HuH-7 (cell line): Measurements from ENCODE around the gene PRAMEF6.
"Not testable (repeated sequence)": the region's sequence is repeated elsewhere in the genome, so short reads cannot be mapped to it uniquely, and the experiment has no call there.

Experiments used
- DNase-seq: peaks from one replicate; pipeline ENCODE4 v3.0.0; 2011; ENCODE audit warnings: low spot score

Gene PRAMEF6

DNA sequence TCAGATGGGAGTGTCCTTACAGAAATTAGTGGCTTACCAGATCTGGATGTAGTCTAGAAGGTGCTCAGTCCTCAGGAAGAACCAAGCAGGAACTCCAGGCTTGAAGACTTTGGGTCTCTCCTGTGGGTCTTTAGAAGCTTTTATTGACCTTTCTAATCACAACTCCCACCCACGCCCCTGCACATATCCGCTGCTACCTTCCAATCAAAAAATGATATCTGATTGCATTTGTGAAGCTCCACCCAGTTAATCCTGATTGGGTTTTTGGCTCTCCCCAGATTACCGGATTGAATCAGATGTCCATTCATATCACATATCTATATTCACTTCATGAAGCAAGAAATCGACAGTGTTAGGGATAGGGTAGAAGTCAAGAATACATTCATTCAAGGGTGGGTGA is at the start of gene PRAMEF6:
TSS of gene PRAMEF6 (minus strand) at position 101 of the 400 bp plus-strand sequence. CDS start 5,062 bp downstream, outside the sequence.
- DNase-seq: not testable (repeated sequence)

- not testable (repeated sequence) for DNase-seq
Measured at GRCh38 chr1:12924368-12924767, 23.0 kb downstream of the PRAMEF6 start.

- not testable (repeated sequence) for DNase-seq
Measured at GRCh38 chr1:12921749-12922148, 25.6 kb downstream of the PRAMEF6 start.

DNA sequence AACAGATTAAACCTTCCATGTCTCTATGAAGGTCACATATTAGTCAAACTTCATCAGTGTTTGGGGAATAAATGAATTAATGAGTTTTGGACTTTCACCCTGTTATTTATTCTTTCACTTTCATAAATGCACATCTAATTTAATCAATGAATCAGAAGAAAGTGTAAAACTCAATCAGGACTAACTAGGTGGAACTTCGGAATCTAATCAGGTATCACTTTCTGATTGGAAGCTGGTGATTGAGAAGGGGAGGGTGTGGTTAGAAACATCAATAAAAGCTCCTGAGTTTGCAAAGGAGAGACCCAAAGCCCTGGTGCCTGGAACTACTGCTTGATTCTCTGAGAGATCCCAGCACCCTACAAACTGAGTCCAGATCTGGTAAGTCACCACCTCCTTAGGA is 31.1 kb downstream of the PRAMEF6 start, which contains the start of gene PRAMEF7:
TSS of gene PRAMEF7 (plus strand) at position 301 of the 400 bp plus-strand sequence. CDS start 1,083 bp downstream, outside the sequence.
- not testable (repeated sequence) for DNase-seq

GRCh38 chr1:12903793-12904572 is 43.4 kb downstream of the PRAMEF6 start:
- DNase-seq: not testable (repeated sequence)

DNA sequence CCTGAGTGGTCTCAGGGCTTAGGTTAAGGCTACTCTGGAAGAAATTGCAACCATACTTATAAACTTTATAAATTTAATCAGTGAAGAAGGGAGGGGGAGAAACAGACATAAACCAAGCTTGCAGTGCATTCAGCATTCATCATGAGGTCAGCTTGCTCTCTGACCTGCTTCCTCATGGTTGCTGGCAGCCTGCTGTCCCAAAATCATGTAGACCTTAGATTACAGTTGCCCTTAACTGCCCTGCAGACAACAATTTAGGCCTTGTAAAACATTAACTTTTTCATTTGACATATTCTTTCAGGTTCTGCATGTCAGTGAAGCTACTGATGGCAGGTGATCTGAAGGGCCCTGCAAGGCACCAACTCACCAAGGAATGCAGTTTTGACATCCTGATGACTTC is 48.2 kb downstream of the PRAMEF6 start:
- not testable (repeated sequence) for DNase-seq

GRCh38 chr1:12898170-12898569 is 49.2 kb downstream of the PRAMEF6 start, which contains the start of gene PRAMEF10:
Gene PRAMEF10, minus strand, starts transcription at chr1:12898270. Its CDS starts 2,423 bp downstream, at chr1:12895847.
- not testable (repeated sequence) for DNase-seq
